ENCODE data around the gene CLEC7A.

- TF ChIP-seq EZH2phosphoT487 (IDR thresholded peaks at IDR 0.05; ENCODE audit: borderline replicate concordance) (no peak), CTCF (conservative IDR thresholded peaks at IDR 0.05; ENCODE audit: low read length) (no peak)
These were observed 47.7 kb downstream of the CLEC7A start for GRCh38 chr12:10082117-10082874.
